ENCODE measurements around the gene TTC24.
"Not testable (repeated sequence)": the region's sequence is repeated elsewhere in the genome, so short reads cannot be mapped to it uniquely, and the experiment has no call there.

TTC24 gene

DNA sequence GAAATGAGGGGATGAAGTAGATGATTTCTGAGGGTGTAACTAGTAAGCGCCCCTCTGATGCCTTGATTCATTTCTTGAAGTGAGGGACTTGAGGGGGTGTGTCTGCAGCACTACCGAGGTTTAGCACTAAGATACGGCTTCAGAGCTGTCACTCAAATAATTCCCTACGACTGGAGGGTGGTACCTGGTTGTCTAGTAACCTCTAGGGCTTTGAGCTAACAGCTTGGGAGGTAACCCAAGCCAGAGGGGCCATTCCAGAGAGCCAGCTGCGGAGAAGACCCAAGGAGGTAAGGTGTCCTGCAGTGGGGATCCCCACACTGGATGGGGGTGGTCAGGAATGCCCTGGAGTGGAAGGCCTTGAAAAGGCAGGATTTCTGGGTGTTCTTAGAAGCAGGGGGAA, at the start of gene TTC24:
TSS of gene TTC24 (plus strand) at position 252 of the 400 bp plus-strand sequence. CDS start 1,642 bp downstream, outside the sequence.
- no peak for DNase-seq

- no peak for DNase-seq
Observed at GRCh38 chr1:156530006-156530405, 49.5 kb upstream of the TTC24 start.

- no peak for DNase-seq
Observed at GRCh38 chr1:156532374-156532773, 47.1 kb upstream of the TTC24 start.

- no peak for DNase-seq
Observed at GRCh38 chr1:156533568-156534220, 45.8 kb upstream of the TTC24 start.

GRCh38 chr1:156534424-156535060, 45.0 kb upstream of the TTC24 start:
- no peak for DNase-seq

DNA sequence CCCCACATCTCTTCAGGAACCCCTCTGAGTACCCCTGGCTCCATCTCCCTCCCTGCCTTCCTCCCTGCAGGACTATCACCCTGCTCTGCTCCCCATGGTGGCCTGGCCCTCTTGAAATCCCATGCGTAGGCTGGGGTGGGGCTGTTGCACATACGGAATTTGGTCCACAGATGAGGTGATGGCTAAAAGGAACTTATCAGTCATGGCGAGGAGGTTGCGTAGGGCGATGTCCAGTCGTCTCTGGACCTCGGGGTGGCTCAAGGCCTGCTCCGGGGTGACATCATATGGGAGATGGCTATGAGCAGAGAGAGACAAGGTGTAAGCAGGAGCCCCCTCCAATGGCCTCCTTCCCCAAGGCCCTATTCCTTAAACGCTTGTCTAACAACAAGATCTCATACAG, 42.5 kb upstream of the TTC24 start:
- no peak for DNase-seq

DNA sequence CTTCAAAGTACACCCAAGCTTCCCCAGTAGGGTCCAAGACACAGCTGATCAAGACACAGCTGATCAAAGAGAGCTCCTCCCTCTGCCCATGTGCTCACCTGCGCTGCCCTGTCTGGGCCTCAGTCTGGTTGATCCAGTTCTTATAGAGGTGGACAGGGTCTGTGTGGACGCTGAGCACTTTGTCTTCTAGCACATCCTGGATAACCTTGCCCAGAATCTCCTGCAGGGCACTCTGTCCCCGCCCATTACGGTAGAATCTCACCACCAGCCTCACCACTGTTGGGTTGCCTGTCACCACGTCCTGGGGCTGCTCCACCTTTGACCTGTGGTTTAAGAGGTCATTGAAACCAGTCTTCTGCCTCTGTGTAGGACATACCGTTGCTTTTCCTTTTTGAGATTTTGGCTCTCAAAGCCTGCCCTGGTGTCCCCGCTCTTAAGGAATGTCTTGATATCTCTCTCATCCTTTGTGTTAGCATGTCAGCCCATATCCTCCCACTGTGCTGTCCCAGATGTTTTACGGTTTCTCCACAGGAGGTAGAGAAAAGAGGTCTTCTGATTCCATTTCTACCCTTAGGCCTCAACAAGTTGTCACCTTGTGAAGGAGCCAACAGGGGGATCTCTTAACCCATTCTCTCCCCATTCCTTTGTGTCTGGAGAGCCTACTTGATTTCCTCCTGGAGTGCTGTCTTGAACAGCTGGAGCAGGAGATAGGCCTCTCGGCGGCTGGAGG, 40.6 kb upstream of the TTC24 start:
- DNase-seq = peak; percentile 68 to 74

DNA sequence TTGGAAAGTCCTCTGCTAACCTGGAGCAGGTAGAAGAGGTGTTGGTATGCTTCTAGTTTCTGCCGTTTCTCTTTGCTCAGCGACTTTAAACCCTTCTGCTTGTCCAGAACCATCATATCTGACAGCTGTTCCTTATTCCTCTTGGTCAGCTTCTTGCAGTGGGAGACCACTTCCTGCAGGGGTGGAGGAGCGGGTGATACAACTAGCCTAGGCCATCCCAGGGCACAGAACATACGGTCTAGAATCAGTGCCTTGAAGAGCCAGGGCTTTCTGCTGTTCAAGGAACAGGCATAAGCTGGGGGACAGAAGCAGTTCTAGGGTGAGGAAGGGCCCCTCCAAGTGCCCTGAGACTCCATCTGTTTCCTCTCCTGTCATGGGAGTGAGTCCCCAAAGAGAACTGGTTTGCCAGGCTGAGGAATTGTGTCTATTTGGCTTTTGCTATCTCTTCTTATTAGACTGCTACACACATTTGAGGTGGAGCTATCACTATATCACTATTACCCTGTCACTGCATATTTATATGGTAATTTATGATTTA, 39.6 kb upstream of the TTC24 start:
- DNase-seq = no peak

DNA sequence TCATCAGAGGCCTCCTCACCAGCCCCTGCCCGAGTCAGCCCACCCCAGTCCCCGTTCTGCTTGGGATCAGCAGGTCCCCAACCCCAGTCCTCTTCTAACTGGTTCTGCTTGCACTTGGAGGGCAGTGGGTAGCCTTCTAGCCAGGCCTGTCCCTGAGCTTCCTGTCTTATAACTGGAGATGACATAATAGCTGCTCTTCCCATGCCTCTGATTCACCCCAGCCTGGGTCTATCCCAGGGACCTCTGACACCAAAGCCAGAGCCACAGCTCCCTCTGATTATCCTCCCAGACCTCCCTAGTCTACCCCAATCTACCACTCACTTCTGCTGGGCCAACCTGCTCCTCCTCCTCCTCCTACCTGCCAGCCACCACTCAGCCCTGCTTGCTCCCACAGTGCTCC, 38.6 kb upstream of the TTC24 start:
- no peak for DNase-seq

- no peak for DNase-seq
Observed at GRCh38 chr1:156543066-156543465, 36.5 kb upstream of the TTC24 start.

DNA sequence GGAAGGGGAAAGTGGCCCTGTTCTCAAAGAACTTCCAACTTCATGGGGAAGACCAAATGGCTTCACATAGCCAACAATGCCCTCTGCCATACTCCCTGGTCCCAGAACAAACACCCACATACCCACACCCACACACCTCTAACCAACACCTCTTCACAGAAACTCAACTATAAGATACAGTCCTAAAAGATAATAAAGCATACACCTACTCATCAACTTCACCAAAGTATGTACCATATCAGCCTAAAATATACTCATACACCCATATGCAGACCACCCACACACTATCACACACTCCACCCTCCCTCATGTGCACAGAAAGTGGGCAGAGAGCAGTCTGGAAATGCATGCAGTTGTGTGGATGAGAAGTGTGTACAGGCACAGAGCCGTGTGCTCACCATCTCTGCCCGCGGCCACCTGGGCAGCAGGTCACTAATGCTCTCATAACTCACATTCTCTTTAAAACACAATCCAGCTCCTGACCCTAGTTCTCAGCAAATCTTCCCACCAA, 34.9 kb upstream of the TTC24 start:
- DNase-seq = no peak

DNA sequence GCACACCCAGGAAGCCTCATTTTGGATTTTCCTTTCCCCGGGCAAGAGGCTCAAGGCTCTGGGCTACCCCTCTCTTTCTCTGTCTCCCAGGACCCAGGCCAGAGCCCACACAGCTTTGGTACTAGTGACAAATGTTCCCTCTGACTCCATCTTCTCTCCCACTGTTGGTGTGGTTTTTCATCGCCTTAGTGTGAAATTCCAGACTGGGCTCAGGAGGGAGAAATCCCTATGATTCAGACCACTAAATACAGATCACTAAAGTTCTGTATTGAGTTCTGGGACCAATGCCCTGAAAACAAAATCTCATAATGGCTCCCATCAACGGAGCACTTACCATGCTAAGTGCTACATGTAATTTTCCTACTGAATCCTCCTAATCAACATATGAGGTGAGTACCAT, 33.3 kb upstream of the TTC24 start:
- no peak for DNase-seq

GRCh38 chr1:156547434-156547833, 32.1 kb upstream of the TTC24 start:
- no peak for DNase-seq

- no peak for DNase-seq
Observed at GRCh38 chr1:156547982-156548381, 31.5 kb upstream of the TTC24 start.

DNA sequence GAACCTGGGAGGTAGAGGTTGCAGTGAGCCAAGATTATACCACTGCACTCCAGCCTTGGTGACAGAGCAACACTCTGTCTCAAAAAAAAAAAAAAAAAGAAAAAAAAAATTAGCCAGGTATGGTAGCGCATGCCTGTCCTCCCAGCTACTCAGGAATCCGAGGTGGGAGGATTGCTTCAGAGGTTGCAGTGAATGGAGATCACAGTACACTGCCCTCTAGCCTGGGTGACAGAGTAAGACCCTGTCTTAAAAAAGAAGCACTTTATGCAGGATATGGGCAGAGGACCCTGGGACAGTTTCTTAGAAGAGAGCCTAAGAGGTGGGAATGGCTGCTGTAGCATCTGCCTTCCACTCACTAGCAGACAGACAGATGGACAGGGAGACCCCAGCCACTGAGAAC, 30.1 kb upstream of the TTC24 start:
- no peak for DNase-seq

- no peak for DNase-seq
Observed at GRCh38 chr1:156549831-156550230, 29.7 kb upstream of the TTC24 start.

- no peak for DNase-seq
Observed at GRCh38 chr1:156550346-156550745, 29.2 kb upstream of the TTC24 start.

DNA sequence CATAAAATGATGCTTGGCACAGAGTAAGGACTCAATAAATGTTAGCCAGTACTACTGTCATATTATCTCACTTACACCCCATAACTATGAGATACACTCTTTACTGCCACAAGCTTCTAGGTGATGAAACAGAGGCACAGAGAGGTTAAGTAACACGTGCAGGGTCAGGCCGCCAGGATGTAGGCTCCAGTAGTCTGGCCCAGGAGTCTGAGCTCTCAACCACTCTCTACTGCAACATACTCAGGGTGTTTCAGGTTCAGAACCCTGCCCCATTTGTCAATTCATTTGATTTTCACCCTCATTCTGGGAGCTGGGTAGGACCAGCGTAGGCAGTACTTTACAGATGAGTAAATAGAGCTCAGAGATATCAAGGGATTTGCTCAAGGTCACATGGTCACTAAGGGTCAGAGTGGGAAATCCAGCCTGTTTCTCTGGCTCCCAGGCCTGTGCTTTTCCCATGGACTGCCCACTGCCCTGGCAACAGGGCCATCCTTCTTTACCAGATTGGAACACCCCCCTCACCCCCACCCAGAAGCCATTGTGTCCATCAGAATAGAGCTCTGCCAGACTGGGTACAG, 28.4 kb upstream of the TTC24 start:
- no peak for DNase-seq

DNA sequence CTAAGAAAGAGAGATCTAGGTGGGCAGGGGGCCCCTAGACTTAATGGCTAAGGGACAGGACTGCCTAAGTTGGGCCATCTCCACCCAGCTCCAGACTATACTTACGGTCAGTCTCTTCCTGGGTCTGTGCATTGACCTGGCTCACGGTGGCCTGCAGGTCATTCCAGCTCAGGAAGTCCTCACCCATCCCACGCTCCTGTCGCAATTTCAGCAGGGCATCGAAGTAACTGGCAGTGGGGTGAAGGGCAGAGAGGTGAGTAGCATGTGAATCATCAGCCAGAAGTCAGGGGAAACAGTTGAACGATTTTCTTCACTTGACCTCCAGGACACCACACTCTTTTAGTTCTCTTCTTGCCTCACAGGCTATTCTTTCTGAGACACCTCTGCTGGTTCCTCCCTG, 27.7 kb upstream of the TTC24 start:
- no peak for DNase-seq

- no peak for DNase-seq
Observed at GRCh38 chr1:156552518-156552917, 27.0 kb upstream of the TTC24 start.

DNA sequence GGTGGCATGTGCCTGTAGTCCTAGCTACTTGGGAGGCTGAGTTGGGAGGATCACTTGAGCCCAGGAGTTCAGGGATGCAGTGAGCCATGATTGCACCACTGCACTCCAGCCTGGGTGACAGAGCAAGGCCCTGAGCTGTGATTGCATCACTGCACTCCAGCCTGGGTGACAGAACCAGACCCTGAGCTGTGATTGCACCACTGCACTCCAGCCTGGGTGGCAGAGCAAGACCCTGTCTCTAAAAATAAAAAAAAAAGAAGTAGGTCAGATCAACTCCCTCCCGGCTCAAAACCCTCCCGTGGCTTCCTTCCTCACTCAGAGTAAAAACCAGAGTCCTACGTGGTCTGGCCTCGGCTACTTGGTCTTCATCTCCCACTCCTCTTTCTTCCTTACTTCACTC, 26.6 kb upstream of the TTC24 start:
- not testable (repeated sequence) for DNase-seq

GRCh38 chr1:156553860-156554485, 25.6 kb upstream of the TTC24 start:
- DNase-seq = no peak

- DNase-seq = no peak
Observed at GRCh38 chr1:156554971-156555370, 24.6 kb upstream of the TTC24 start.

All from NCI-H526 (cell line).